Measurements from ENCODE around the gene SLC9A8.
A peak's percentile ranks its signal among the peaks of the same experiment; 100 is the strongest.

GRCh38 chr20:49880177-49880576 lies 67.5 kb downstream of the SLC9A8 start:
- TF ChIP-seq CTCF (IDR thresholded peaks at IDR 0.05): no peak
- no peak for TF ChIP-seq POLR2A (IDR thresholded peaks at IDR 0.05)
- TF ChIP-seq POLR2AphosphoS5 (IDR thresholded peaks at IDR 0.05): peak in 1 of 3 donors; percentile 35
- no peak for TF ChIP-seq EP300 (IDR thresholded peaks at IDR 0.05)

All from stomach (tissue), 4 donors.